GM12891 (cell line): Measurements from ENCODE around the gene JUN.

Experiments used
- PAX5 ChIP-seq: IDR thresholded peaks from 2 replicates; pipeline ENCODE4 v1.6.1; 2011; ENCODE audit warnings: low read length, moderate library complexity, mild to moderate bottlenecking; ENCODE audit not compliant: insufficient read depth, severe bottlenecking
- POLR2A ChIP-seq: IDR thresholded peaks from 2 replicates; pipeline ENCODE4 v1.6.1; 2011; ENCODE audit warnings: low read depth, low read length, control low read depth
- POLR2AphosphoS5 ChIP-seq: IDR thresholded peaks from 2 replicates; pipeline ENCODE4 v1.6.1; 2011; ENCODE audit warnings: low read depth, low read length, control low read depth
- SPI1 ChIP-seq: IDR thresholded peaks from 2 replicates; pipeline ENCODE4 v1.6.1; 2011; ENCODE audit warnings: low read depth, low read length, control low read depth
- TAF1 ChIP-seq: IDR thresholded peaks from 2 replicates; pipeline ENCODE4 v1.6.1; 2011; ENCODE audit warnings: low read depth, low read length, control low read depth

GRCh38 chr1:58762806-58763205, 21.0 kb downstream of the JUN start:
- TF ChIP-seq POLR2A = no peak
- TF ChIP-seq POLR2AphosphoS5 = no peak
- TF ChIP-seq TAF1 = no peak
- no peak for TF ChIP-seq SPI1
- TF ChIP-seq PAX5 = no peak
